GOT3 (cell line): ENCODE results near the gene ARHGAP6.

Experiments
- DNase-seq: peaks from one replicate; lab custom pipeline; 2025; ENCODE audit warnings: mixed read lengths; lab: John Stamatoyannopoulos, UW

ARHGAP6 gene

DNA sequence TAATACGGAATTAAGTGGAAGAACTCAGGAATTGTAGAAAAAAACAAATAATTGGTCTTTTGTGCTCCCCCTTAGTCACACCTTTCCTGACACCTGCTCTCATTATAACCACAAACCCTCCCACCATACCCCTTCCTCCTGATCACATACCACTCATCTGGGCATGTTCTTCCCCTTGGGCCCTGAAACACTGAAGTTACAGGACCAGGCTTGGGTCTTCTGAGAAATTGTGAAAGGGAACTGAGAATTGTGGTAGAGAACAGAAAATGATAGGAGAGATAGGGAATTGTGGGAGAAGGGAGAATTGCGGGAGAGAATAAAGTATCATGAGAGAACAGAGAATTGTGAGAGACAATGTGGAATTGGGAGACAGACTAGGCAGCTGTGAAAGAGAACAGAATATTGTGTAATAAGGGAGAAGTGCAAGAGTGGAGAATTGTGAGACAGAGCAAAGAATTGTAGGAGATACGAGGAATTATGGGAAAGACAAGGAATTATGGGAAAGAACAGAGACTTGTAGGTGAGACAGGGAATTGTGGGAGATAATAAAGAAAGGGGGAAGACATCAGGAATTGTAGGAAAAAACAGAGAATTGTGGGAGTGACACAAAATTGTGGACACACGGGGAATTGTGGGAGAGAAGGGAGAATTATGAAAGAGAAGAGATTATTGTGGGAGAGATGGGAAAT lies 557.3 kb downstream of the ARHGAP6 start:
- no peak for DNase-seq

GRCh38 chrX:11105080-11105479 lies 560.6 kb downstream of the ARHGAP6 start:
- DNase-seq: no peak

GRCh38 chrX:11103751-11104150 lies 562.0 kb downstream of the ARHGAP6 start:
- DNase-seq: no peak

DNA sequence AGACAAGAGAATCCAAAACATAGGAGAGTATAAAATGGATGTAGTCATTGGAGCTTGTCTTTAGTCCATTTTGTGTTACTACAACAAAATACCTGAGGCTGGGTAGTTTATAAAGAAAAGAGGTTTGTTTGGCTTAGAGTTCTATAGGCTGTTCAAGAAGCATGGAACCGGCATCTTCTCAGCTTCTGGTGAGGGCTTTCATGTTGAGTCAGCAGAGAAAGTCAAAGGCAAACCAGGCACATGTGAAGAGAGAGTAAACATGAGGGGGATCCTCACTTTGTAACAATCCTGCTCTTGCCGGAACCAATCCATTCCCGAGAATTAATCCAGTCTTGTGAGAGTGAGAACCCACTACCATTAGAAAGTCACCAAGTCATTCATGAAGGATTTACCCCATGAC lies 562.7 kb downstream of the ARHGAP6 start:
- DNase-seq: no peak

GRCh38 chrX:11100281-11101035 lies 565.3 kb downstream of the ARHGAP6 start:
- no peak for DNase-seq

DNA sequence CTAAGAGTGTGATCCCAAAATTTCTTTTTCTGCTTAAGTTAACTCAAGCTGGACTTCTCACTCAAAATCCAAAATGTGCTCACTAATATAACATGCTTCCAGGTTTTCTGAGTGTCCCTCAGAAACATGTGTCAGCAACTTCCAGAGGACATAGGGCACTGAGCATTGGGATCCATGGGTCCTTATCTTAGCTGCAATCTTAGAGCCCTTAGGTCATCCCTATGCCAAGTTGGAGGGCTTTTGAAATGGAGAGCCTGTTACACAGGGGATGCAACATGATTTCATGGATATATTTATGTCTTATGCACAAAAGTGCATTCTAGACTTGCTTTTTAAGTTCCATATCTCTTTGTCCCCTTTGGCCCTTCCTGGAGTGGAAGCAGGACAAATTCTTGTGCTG lies 566.3 kb downstream of the ARHGAP6 start:
- DNase-seq: no peak

- DNase-seq: no peak
Measured at GRCh38 chrX:11097933-11098332, 567.8 kb downstream of the ARHGAP6 start.

DNA sequence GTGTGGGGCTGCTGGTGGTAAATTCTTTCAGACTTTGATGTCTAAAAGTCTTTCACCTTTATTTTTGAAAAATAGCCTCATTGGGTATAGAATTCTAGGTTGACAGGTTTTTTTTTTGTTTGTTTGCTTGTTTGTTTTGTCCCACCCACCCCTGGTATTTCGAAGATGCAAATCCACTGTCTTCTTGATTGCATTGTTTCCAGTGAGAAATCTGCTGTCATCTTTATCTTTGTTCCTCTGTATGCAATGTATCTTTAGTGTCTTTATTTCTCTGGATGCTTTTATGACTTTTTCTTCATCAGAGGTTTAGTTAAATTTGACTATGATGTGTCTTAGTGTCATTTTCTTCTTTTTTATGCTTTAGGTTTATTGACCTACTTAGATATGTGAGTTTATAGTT lies 575.9 kb downstream of the ARHGAP6 start:
- DNase-seq: no peak
